Measurements from ENCODE around the gene ARL2.
A peak's percentile ranks its signal among the peaks of the same experiment; 100 is the strongest.

ARL2 gene

DNA sequence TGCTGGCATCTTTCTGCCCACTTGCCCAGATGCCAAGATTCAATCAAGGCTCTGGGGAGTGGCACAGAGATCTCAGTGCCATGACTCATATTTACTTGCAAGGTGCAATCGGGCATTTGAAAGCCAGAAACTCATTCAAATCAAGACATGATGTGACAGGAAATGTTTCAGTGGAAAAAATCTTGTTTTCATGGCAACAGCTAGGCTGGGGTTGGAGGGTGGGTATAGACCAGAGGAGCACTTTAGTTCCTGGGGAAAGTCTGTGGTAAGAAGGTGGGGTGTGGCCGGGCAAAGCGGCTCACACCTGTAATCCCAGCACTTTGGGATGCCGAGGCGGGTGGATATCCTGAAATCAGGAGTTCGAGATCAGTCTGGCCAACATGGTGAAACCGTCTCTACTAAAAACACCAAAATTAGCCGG lies 43.2 kb upstream of the ARL2 start:
- no peaks in the 10 kb centered on the region for H3K79me2 ChIP-seq (ENCODE audit: low read length)
- no peak for DNase-seq
- no peaks in the 10 kb centered on the region for H3K9me2 ChIP-seq (replicated peaks; ENCODE audit: insufficient read depth, low read length)
- H3K27me3 ChIP-seq (replicated peaks; ENCODE audit: insufficient read depth, low read length) = no peaks in the 10 kb centered on the region
- no peak overlapping the region for H3K27ac ChIP-seq (ENCODE audit: low read length)
- no peak overlapping the region for H3K4me3 ChIP-seq (ENCODE audit: low read length)
- no peaks in the 10 kb centered on the region for H3K4me1 ChIP-seq (ENCODE audit: low read length)
- TF ChIP-seq CTCF (IDR thresholded peaks at IDR 0.05; ENCODE audit: low read length) (no peak), EZH2 (optimal IDR thresholded peaks at IDR 0.05; ENCODE audit: low read depth, low read length) (no peak), EZH2phosphoT487 (IDR thresholded peaks at IDR 0.05; ENCODE audit: low read length) (no peak)
- no peaks in the 10 kb centered on the region for H3K9me3 ChIP-seq (replicated peaks; ENCODE audit: insufficient read depth, low read length)
- H2AFZ ChIP-seq (ENCODE audit: low read length) = no peak overlapping the region
- no peaks in the 10 kb centered on the region for H3F3A ChIP-seq (ENCODE audit: insufficient read depth, low read length)
- H3K9ac ChIP-seq (ENCODE audit: low read length) = no peak overlapping the region
- H4K20me1 ChIP-seq (ENCODE audit: insufficient read depth, low read length) = no peaks in the 10 kb centered on the region
- H3K36me3 ChIP-seq (replicated peaks; ENCODE audit: insufficient read depth, low read length) = no peaks in the 10 kb centered on the region
- H3K4me2 ChIP-seq (ENCODE audit: low read depth, low read length) = no peak overlapping the region

- Histone ChIP-seq H3K27ac (ENCODE audit: low read length) (no peak within 1 kb of the TSS), H2AFZ (ENCODE audit: low read length) (no peak within 1 kb of the TSS)
- DNase-seq = no peak
Observed at GRCh38 chr11:64971421-64972233, 42.3 kb upstream of the ARL2 start, which contains the start of gene MAJIN. Gene MAJIN, minus strand, starts transcription at chr11:64972108. Its CDS starts 12,703 bp downstream, at chr11:64959405.

DNA sequence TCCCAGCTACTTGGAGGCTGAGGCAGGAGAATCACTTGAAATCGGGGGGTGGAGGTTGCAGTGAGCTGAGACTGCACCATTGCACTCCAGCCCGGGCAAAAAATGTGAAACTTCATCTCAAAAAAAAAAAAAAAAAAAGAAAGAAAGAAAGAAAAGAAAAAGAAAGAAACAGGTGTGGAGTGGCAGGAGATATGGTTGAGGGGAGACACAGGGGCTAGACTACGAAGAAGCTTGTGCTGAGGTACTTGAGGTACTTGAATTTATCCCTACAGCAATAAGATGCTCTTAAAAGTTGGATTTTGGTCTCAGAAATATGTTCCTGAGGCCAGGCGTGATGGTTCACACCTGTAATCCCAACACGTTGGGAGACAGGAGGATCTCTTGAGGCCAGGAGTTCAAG lies 39.8 kb upstream of the ARL2 start:
- TF ChIP-seq EZH2phosphoT487 (IDR thresholded peaks at IDR 0.05; ENCODE audit: low read length) (no peak), EZH2 (optimal IDR thresholded peaks at IDR 0.05; ENCODE audit: low read depth, low read length) (no peak), CTCF (IDR thresholded peaks at IDR 0.05; ENCODE audit: low read length) (no peak)
- H2AFZ ChIP-seq (ENCODE audit: low read length) = peak overlapping the region; percentile 30; the same call in 1 of the 2 replicates
- no peak for DNase-seq
- H3K4me3 ChIP-seq (ENCODE audit: low read length) = no peak overlapping the region
- H3F3A ChIP-seq (ENCODE audit: insufficient read depth, low read length) = no peaks in the 10 kb centered on the region
- H3K9ac ChIP-seq (ENCODE audit: low read length) = no peak overlapping the region
- no peaks in the 10 kb centered on the region for H3K27me3 ChIP-seq (replicated peaks; ENCODE audit: insufficient read depth, low read length)
- no peaks in the 10 kb centered on the region for H3K36me3 ChIP-seq (replicated peaks; ENCODE audit: insufficient read depth, low read length)
- H3K27ac ChIP-seq (ENCODE audit: low read length) = no peak overlapping the region
- peak overlapping the region; percentile 32; the same call in 1 of the 2 replicates for H3K4me2 ChIP-seq (ENCODE audit: low read depth, low read length)
- no peaks in the 10 kb centered on the region for H3K79me2 ChIP-seq (ENCODE audit: low read length)
- no peaks in the 10 kb centered on the region for H3K9me2 ChIP-seq (replicated peaks; ENCODE audit: insufficient read depth, low read length)
- H4K20me1 ChIP-seq (ENCODE audit: insufficient read depth, low read length) = no peaks in the 10 kb centered on the region
- no peaks in the 10 kb centered on the region for H3K9me3 ChIP-seq (replicated peaks; ENCODE audit: insufficient read depth, low read length)
- H3K4me1 ChIP-seq (ENCODE audit: low read length) = no peaks in the 10 kb centered on the region

More at GRCh38 chr11:64971421-64972233, 42.3 kb upstream of the ARL2 start, which contains the start of gene MAJIN:
- no peak within 1 kb of the TSS for H3K4me3 ChIP-seq (ENCODE audit: low read length)
- no peaks in the 10 kb centered on the region for H3K79me2 ChIP-seq (ENCODE audit: low read length)
- no peaks in the 10 kb centered on the region for H3K36me3 ChIP-seq (replicated peaks; ENCODE audit: insufficient read depth, low read length)
- no peaks in the 10 kb centered on the region for H3K9me2 ChIP-seq (replicated peaks; ENCODE audit: insufficient read depth, low read length)
- no peaks in the 10 kb centered on the region for H3F3A ChIP-seq (ENCODE audit: insufficient read depth, low read length)
- no peaks in the 10 kb centered on the region for H3K4me1 ChIP-seq (ENCODE audit: low read length)
- H3K9ac ChIP-seq (ENCODE audit: low read length) = no peak within 1 kb of the TSS
- H3K9me3 ChIP-seq (replicated peaks; ENCODE audit: insufficient read depth, low read length) = no peaks in the 10 kb centered on the region
- H4K20me1 ChIP-seq (ENCODE audit: insufficient read depth, low read length) = no peaks in the 10 kb centered on the region
- H3K4me2 ChIP-seq (ENCODE audit: low read depth, low read length) = no peak within 1 kb of the TSS
- no peak for TF ChIP-seq CTCF (IDR thresholded peaks at IDR 0.05; ENCODE audit: low read length)
- TF ChIP-seq EZH2 (optimal IDR thresholded peaks at IDR 0.05; ENCODE audit: low read depth, low read length) = no peak
- no peak for TF ChIP-seq EZH2phosphoT487 (IDR thresholded peaks at IDR 0.05; ENCODE audit: low read length)
- H3K27me3 ChIP-seq (replicated peaks; ENCODE audit: insufficient read depth, low read length) = no peaks in the 10 kb centered on the region
